GM12878 (cell line): ENCODE measurements around the gene TARP.

ENCODE experiments used
- BCL3 ChIP-seq: IDR thresholded peaks from 2 replicates; pipeline ENCODE4 v1.6.1; 2011; ENCODE audit warnings: borderline replicate concordance, low read depth, mild to moderate bottlenecking, moderate library complexity, low read length; ENCODE audit not compliant: insufficient read depth, poor library complexity, severe bottlenecking
- E2F4 ChIP-seq: IDR thresholded peaks from 2 replicates; pipeline ENCODE4 v1.6.1; 2012; ENCODE audit warnings: low read depth, low read length, improper control_type of control experiment
- EGR1 ChIP-seq, 2 experiments: IDR thresholded peaks; 1 replicate in 1 of 2; 2 replicates in 1 of 2; pipeline ENCODE4 v1.6.1; 2011 to 2012; ENCODE audit warnings: low read depth in 2 of 2, low read length in 2 of 2, borderline replicate concordance in 1 of 2, mild to moderate bottlenecking in 1 of 2, moderate library complexity in 1 of 2
- ELK1 ChIP-seq: IDR thresholded peaks from 2 replicates; pipeline ENCODE4 v1.6.1; 2012; ENCODE audit warnings: low read depth, low read length, improper control_type of control experiment
- IRF3 ChIP-seq: fragments of 450-650 bp; IDR thresholded peaks from 2 replicates; pipeline ENCODE4 v1.6.1; 2014; ENCODE audit warnings: mild to moderate bottlenecking
- ZBTB11 ChIP-seq: fragments of 450-650 bp; formaldehyde crosslinking; IDR thresholded peaks from 2 replicates; pipeline ENCODE4 v1.5.0; 2022; ENCODE audit warnings: mild to moderate bottlenecking, missing genetic modification characterization
- ZNF687 ChIP-seq: fragments of 450-650 bp; IDR thresholded peaks from 2 replicates; pipeline ENCODE4 v1.6.1; 2017; ENCODE audit warnings: mild to moderate bottlenecking, moderate library complexity

Gene TARP

GRCh38 chr7:38215115-38215514 is 58.3 kb downstream of the TARP start (continued):
- TF ChIP-seq ELK1 (no peak), EGR1 (IDR thresholded peaks at IDR 0.05; ENCODE audit: borderline replicate concordance in 1 of 2, low read depth in 2 of 2, low read length in 2 of 2) (no peak), ZNF687 (no peak), E2F4 (no peak), BCL3 (no peak), IRF3 (no peak), ZBTB11 (CRISPR knock-in tag) (no peak)
